Astrocyte (in vitro differentiated cells and primary cell): ENCODE measurements around the gene NR5A2. TPM values are rescaled to one million over a fixed set of nuclear protein-coding genes. Genes with fewer than 3 reads are reported as not detected.

ENCODE experiments used
- DNase-seq: peaks from one replicate; pipeline ENCODE4 v3.0.0-alpha.2; 2010; ENCODE audit warnings: low read depth
- FAIRE-seq: peaks from 2 replicates; lab custom pipeline; 2011; peaks lifted over from hg19 to GRCh38; lab: Jason Lieb, UNC
- H2AFZ ChIP-seq: 2 replicates; pipeline ENCODE4 v1.6.0; 2012; ENCODE audit warnings: low read depth, low read length, inconsistent platforms
- H3K27ac ChIP-seq: 2 replicates; pipeline ENCODE4 v1.5.1; 2011; ENCODE audit warnings: low read depth, low read length, inconsistent platforms
- H3K27me3 ChIP-seq: 2 replicates; pipeline ENCODE4 v1.6.0; 2011; ENCODE audit warnings: low read length, inconsistent platforms; ENCODE audit not compliant: insufficient read depth
- H3K36me3 ChIP-seq: 2 replicates; pipeline ENCODE4 v1.5.1; 2011; ENCODE audit warnings: low read length, inconsistent platforms; ENCODE audit not compliant: insufficient read depth
- H3K4me1 ChIP-seq: 2 replicates; pipeline ENCODE4 v1.5.1; 2011; ENCODE audit warnings: low read length, inconsistent platforms; ENCODE audit not compliant: insufficient read depth
- H3K4me2 ChIP-seq: 2 replicates; pipeline ENCODE4 v1.6.0; 2012; ENCODE audit warnings: low read length, inconsistent platforms
- H3K4me3 ChIP-seq: 2 replicates; pipeline ENCODE4 v1.5.1; 2011; ENCODE audit warnings: low read depth, mild to moderate bottlenecking, low read length, inconsistent platforms; ENCODE audit not compliant: insufficient read depth
- H3K79me2 ChIP-seq: 2 replicates; pipeline ENCODE4 v1.6.0; 2012; ENCODE audit warnings: mild to moderate bottlenecking, low read length, inconsistent platforms; ENCODE audit not compliant: insufficient read depth
- H3K9ac ChIP-seq: 2 replicates; pipeline ENCODE4 v1.6.0; 2012; ENCODE audit warnings: mild to moderate bottlenecking, low read length, inconsistent platforms
- H3K9me3 ChIP-seq: 2 replicates; pipeline ENCODE4 v1.5.1; 2012; ENCODE audit warnings: low read depth, mild to moderate bottlenecking, low read length, inconsistent platforms; ENCODE audit not compliant: insufficient read depth
- H4K20me1 ChIP-seq: 2 replicates; pipeline ENCODE4 v1.6.0; 2012; ENCODE audit warnings: low read length, inconsistent platforms; ENCODE audit not compliant: insufficient read depth
- H3K27ac Mint-ChIP-seq: one replicate; pipeline ENCODE4 v1.8.0; 2021; ENCODE audit warnings: mild to moderate bottlenecking, mixed read lengths; ENCODE audit not compliant: unreplicated experiment
- H3K27me3 Mint-ChIP-seq: one replicate; pipeline ENCODE4 v1.8.0; 2021; ENCODE audit warnings: low read depth, mixed read lengths; ENCODE audit not compliant: unreplicated experiment
- H3K36me3 Mint-ChIP-seq: one replicate; pipeline ENCODE4 v1.8.0; 2021; ENCODE audit warnings: low read depth, mixed read lengths; ENCODE audit not compliant: unreplicated experiment
- H3K4me1 Mint-ChIP-seq: one replicate; pipeline ENCODE4 v1.8.0; 2021; ENCODE audit warnings: low read depth, mixed read lengths; ENCODE audit not compliant: unreplicated experiment
- H3K4me3 Mint-ChIP-seq: one replicate; pipeline ENCODE4 v1.8.0; 2021; ENCODE audit warnings: mild to moderate bottlenecking, moderate library complexity, mixed read lengths; ENCODE audit not compliant: unreplicated experiment
- H3K9me3 Mint-ChIP-seq: one replicate; pipeline ENCODE4 v1.8.0; 2021; ENCODE audit warnings: mild to moderate bottlenecking, mixed read lengths; ENCODE audit not compliant: unreplicated experiment
- EZH2 ChIP-seq: IDR thresholded peaks from 2 replicates; pipeline ENCODE4 v1.6.1; 2012; ENCODE audit warnings: mild to moderate bottlenecking, low read length, inconsistent platforms; ENCODE audit not compliant: insufficient read depth
- total RNA-seq: library from RNA; stranded (reverse); gene quantifications from 2 replicates; pipeline ENCODE4 v1.2.1, GENCODE V29; 2021
- TF ChIP-seq, protein P1 (sequence below): IDR thresholded peaks from 2 replicates; pipeline ENCODE4 v1.5.1; 2011; ENCODE audit warnings: low read depth, mild to moderate bottlenecking, inconsistent platforms, low read length, moderate library complexity; ENCODE audit not compliant: insufficient read depth

NR5A2 gene
- total RNA-seq, 1 donor from 2014 or later, result 0.39 TPM

DNA sequence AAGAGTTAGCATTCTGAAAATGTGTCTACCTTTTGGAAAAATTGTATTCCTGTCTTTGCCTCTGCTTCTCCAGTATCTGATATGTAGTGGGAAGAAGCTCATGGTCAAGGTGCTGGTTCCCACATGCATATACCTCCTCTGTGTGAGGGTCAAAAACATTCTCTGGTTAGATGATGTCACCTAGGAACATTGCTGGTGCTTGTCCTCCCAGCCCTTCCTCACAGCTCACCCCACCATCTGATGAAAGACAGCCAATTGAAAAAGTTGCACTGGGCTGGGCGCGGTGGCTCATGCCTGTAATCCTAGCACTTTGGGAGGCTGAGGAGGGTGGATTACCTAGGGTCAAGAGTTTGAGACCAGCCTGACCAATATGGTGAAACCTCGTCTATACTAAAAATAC lies 154.4 kb downstream of the NR5A2 start:
- Histone ChIP-seq H3K36me3 (no peaks in the 10 kb centered on the region), H3K9ac (no peak overlapping the region), H3K4me3 (no peak overlapping the region), H3K9me3 (no peaks in the 10 kb centered on the region), H3K27me3 (no peaks in the 10 kb centered on the region), H3K4me1 (peaks cover 9% of the 10 kb centered on the region), H4K20me1 (no peaks in the 10 kb centered on the region), H2AFZ (no peak overlapping the region), H3K27ac (no peak overlapping the region), H3K79me2 (no peaks in the 10 kb centered on the region), H3K4me2 (no peak overlapping the region)
- peaks cover 10% of the 10 kb centered on the region for H3K9me3 Mint-ChIP-seq
- DNase-seq (no peak), FAIRE-seq (no peak)
- peaks cover 6% of the 10 kb centered on the region for H3K4me1 Mint-ChIP-seq
- H3K36me3 Mint-ChIP-seq, result peaks cover 3% of the 10 kb centered on the region
- H3K27me3 Mint-ChIP-seq, result no peaks in the 10 kb centered on the region
- TF ChIP-seq, protein P1, sequence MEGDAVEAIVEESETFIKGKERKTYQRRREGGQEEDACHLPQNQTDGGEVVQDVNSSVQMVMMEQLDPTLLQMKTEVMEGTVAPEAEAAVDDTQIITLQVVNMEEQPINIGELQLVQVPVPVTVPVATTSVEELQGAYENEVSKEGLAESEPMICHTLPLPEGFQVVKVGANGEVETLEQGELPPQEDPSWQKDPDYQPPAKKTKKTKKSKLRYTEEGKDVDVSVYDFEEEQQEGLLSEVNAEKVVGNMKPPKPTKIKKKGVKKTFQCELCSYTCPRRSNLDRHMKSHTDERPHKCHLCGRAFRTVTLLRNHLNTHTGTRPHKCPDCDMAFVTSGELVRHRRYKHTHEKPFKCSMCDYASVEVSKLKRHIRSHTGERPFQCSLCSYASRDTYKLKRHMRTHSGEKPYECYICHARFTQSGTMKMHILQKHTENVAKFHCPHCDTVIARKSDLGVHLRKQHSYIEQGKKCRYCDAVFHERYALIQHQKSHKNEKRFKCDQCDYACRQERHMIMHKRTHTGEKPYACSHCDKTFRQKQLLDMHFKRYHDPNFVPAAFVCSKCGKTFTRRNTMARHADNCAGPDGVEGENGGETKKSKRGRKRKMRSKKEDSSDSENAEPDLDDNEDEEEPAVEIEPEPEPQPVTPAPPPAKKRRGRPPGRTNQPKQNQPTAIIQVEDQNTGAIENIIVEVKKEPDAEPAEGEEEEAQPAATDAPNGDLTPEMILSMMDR, result no peak
- TF ChIP-seq EZH2, result no peak
- H3K27ac Mint-ChIP-seq, result no peak overlapping the region
- H3K4me3 Mint-ChIP-seq, result no peak overlapping the region

DNA sequence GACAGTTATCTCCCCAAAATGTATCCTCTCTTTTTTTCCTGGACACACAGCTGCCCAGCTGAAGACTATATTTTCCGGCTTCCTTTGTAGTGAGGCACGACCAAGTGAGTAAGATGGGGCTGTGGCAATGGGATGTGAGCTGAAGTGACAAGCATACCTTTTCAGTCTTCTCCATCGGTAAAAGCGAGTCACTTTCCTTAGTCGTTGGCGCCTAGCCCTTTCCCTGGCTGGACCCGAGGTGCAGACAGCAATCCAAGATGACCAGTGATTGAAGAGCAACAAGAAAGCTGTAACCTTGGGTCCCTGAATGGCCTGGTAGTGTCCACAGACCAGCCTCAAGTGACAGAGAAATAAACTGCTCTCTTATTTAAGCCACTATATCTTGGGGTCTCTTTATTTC lies 155.2 kb downstream of the NR5A2 start:
- H2AFZ ChIP-seq, result no peak overlapping the region
- H3K4me3 Mint-ChIP-seq, result no peak overlapping the region
- TF ChIP-seq EZH2, result no peak
- TF ChIP-seq, protein P1, result no peak
- H3K4me1 ChIP-seq, result peaks cover 9% of the 10 kb centered on the region
- no peak overlapping the region for H3K4me3 ChIP-seq
- peaks cover 6% of the 10 kb centered on the region for H3K4me1 Mint-ChIP-seq
- H3K4me2 ChIP-seq, result no peak overlapping the region
- H3K9ac ChIP-seq, result no peak overlapping the region
- H3K9me3 ChIP-seq, result no peaks in the 10 kb centered on the region
- H4K20me1 ChIP-seq, result no peaks in the 10 kb centered on the region
- H3K36me3 ChIP-seq, result no peaks in the 10 kb centered on the region
- no peak overlapping the region for H3K27ac Mint-ChIP-seq
- H3K27me3 Mint-ChIP-seq, result no peaks in the 10 kb centered on the region
- FAIRE-seq (no peak), DNase-seq (no peak)
- no peaks in the 10 kb centered on the region for H3K27me3 ChIP-seq
- no peaks in the 10 kb centered on the region for H3K79me2 ChIP-seq
- H3K9me3 Mint-ChIP-seq, result peaks cover 16% of the 10 kb centered on the region
- H3K27ac ChIP-seq, result no peak overlapping the region
- H3K36me3 Mint-ChIP-seq, result peaks cover 3% of the 10 kb centered on the region

DNA sequence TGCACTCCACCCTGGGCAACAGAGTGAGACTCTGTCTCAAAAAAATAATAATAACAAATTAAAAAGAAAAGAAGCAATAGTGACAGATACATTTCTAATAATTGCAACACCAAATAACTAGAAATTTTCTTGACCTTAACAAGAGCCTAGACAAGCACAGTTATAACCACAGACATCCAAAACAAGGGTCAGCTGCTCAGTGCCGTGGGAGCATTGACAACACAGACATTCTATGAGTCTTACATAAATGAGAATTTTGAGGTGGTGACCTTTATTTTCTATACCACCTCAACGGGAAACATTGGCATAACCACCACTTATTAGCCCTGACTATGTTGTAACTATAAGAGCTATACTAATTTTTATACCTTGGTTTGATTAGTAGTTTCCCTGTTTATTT lies 156.1 kb downstream of the NR5A2 start:
- H3K27me3 ChIP-seq, result no peaks in the 10 kb centered on the region
- Mint-ChIP-seq H3K4me1 (peaks cover 6% of the 10 kb centered on the region), H3K27me3 (no peaks in the 10 kb centered on the region), H3K36me3 (peaks cover 3% of the 10 kb centered on the region), H3K27ac (no peak overlapping the region), H3K4me3 (no peak overlapping the region), H3K9me3 (peaks cover 16% of the 10 kb centered on the region)
- H3K79me2 ChIP-seq, result no peaks in the 10 kb centered on the region
- TF ChIP-seq, protein P1, result no peak
- no peak for TF ChIP-seq EZH2
- no peak overlapping the region for H3K4me3 ChIP-seq
- no peaks in the 10 kb centered on the region for H4K20me1 ChIP-seq
- FAIRE-seq, result no peak
- no peak overlapping the region for H3K27ac ChIP-seq
- no peak for DNase-seq
- peaks cover 9% of the 10 kb centered on the region for H3K4me1 ChIP-seq
- H3K36me3 ChIP-seq, result no peaks in the 10 kb centered on the region
- H2AFZ ChIP-seq, result no peak overlapping the region
- H3K9me3 ChIP-seq, result no peaks in the 10 kb centered on the region
- no peak overlapping the region for H3K9ac ChIP-seq
- no peak overlapping the region for H3K4me2 ChIP-seq
